ENCODE data around the gene KIF26B. TPM values are rescaled to one million over a fixed set of nuclear protein-coding genes. Genes with fewer than 3 reads are reported as not detected.
A peak's percentile ranks its signal among the peaks of the same experiment; 100 is the strongest.

The KIF26B gene
- polyA plus RNA-seq, 2 of the 4 experiments (the other 2 are of a cell fraction), result 0.01 to 0.04 TPM

DNA sequence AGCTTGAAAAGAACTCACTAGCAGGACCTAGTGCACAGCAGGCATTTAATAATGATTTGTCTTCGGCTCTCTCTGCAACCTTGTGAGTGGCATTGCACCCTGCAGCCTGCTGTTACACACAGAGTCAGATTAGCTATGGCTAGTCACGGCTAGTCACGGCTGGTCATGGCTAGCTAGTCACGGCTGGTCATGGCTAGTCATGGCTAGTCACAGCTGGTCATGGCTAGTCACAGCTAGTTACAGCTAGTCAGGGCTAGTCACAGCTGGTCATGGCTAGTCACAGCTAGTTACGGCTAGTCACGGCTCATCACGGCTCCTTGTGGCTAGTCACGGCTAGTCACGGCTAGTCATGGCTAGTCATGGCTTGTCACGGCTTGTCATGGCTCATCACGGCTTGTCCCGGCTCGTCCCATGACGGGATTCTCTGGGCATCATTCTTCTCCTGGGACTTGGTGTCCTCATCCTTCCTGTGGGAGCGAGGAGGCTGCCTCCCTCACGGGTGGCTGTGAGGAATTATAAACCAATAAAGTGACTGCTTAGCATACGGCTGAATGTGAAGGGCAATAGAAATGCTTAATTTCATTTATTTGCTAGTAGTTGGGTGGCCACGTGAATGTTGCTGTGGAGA, 12.5 kb upstream of the KIF26B start:
- H3K4me1 ChIP-seq, result no peaks in the 10 kb centered on the region
- H3K9me3 ChIP-seq, result no peaks in the 10 kb centered on the region
- no peak for DNase-seq (ENCODE audit: low read depth in 1 of 2, low spot score in 1 of 2)
- ChIA-PET POLR2A (no interaction called here), CTCF (interaction anchor here (1.3 to 6.8 kb wide), 2 partner anchors 12 to 1309 kb away, joined by 3 to 46 read pairs; partner anchors contain the start of gene KIF26B)
- 51% methylated on average over 13 of the region's 18 CpGs for WGBS (ENCODE audit: missing lambda C conversion rate)
- no peak overlapping the region for H3K4me3 ChIP-seq
- TF ChIP-seq TP53 (CRISPR knock-in tag; IDR thresholded peaks at IDR 0.05) (no peak), HOXA7 (CRISPR knock-in tag; IDR thresholded peaks at IDR 0.05) (no peak), EP300 (IDR thresholded peaks at IDR 0.05) (no peak), MAFK (IDR thresholded peaks at IDR 0.05; ENCODE audit: partially characterized antibody) (no peak), ZFP36 (IDR thresholded peaks at IDR 0.05; ENCODE audit: borderline replicate concordance, partially characterized antibody) (no peak), FOSB (CRISPR knock-in tag; IDR thresholded peaks at IDR 0.05) (no peak), CBX8 (IDR thresholded peaks at IDR 0.05) (no peak), JUN (IDR thresholded peaks at IDR 0.05) (no peak), HEYL (CRISPR knock-in tag; IDR thresholded peaks at IDR 0.05) (no peak), ZSCAN20 (CRISPR knock-in tag; IDR thresholded peaks at IDR 0.05) (no peak), HDAC2 (IDR thresholded peaks at IDR 0.05) (no peak), ESRRA (IDR thresholded peaks at IDR 0.05; ENCODE audit: borderline replicate concordance, low read length) (no peak)
- TF ChIP-seq, protein P1, sequence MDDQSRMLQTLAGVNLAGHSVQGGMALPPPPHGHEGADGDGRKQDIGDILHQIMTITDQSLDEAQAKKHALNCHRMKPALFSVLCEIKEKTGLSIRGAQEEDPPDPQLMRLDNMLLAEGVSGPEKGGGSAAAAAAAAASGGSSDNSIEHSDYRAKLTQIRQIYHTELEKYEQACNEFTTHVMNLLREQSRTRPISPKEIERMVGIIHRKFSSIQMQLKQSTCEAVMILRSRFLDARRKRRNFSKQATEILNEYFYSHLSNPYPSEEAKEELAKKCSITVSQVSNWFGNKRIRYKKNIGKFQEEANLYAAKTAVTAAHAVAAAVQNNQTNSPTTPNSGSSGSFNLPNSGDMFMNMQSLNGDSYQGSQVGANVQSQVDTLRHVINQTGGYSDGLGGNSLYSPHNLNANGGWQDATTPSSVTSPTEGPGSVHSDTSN (IDR thresholded peaks at IDR 0.05), result no peak
- TF ChIP-seq, protein P2, sequence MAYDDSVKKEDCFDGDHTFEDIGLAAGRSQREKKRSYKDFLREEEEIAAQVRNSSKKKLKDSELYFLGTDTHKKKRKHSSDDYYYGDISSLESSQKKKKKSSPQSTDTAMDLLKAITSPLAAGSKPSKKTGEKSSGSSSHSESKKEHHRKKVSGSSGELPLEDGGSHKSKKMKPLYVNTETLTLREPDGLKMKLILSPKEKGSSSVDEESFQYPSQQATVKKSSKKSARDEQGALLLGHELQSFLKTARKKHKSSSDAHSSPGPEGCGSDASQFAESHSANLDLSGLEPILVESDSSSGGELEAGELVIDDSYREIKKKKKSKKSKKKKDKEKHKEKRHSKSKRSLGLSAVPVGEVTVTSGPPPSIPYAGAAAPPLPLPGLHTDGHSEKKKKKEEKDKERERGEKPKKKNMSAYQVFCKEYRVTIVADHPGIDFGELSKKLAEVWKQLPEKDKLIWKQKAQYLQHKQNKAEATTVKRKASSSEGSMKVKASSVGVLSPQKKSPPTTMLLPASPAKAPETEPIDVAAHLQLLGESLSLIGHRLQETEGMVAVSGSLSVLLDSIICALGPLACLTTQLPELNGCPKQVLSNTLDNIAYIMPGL (CRISPR knock-in tag; IDR thresholded peaks at IDR 0.05; ENCODE audit: borderline replicate concordance), result no peak
- TF ChIP-seq, protein P3, sequence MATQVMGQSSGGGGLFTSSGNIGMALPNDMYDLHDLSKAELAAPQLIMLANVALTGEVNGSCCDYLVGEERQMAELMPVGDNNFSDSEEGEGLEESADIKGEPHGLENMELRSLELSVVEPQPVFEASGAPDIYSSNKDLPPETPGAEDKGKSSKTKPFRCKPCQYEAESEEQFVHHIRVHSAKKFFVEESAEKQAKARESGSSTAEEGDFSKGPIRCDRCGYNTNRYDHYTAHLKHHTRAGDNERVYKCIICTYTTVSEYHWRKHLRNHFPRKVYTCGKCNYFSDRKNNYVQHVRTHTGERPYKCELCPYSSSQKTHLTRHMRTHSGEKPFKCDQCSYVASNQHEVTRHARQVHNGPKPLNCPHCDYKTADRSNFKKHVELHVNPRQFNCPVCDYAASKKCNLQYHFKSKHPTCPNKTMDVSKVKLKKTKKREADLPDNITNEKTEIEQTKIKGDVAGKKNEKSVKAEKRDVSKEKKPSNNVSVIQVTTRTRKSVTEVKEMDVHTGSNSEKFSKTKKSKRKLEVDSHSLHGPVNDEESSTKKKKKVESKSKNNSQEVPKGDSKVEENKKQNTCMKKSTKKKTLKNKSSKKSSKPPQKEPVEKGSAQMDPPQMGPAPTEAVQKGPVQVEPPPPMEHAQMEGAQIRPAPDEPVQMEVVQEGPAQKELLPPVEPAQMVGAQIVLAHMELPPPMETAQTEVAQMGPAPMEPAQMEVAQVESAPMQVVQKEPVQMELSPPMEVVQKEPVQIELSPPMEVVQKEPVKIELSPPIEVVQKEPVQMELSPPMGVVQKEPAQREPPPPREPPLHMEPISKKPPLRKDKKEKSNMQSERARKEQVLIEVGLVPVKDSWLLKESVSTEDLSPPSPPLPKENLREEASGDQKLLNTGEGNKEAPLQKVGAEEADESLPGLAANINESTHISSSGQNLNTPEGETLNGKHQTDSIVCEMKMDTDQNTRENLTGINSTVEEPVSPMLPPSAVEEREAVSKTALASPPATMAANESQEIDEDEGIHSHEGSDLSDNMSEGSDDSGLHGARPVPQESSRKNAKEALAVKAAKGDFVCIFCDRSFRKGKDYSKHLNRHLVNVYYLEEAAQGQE (IDR thresholded peaks at IDR 0.05), result no peak
- TF ChIP-seq, protein P4, sequence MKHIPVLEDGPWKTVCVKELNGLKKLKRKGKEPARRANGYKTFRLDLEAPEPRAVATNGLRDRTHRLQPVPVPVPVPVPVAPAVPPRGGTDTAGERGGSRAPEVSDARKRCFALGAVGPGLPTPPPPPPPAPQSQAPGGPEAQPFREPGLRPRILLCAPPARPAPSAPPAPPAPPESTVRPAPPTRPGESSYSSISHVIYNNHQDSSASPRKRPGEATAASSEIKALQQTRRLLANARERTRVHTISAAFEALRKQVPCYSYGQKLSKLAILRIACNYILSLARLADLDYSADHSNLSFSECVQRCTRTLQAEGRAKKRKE (CRISPR knock-in tag; IDR thresholded peaks at IDR 0.05; ENCODE audit: low read depth), result no peak
- no peak for FAIRE-seq
- ATAC-seq, result peak in 1 of 2 experiments; percentile 42; a peak in 1 of 6 replicates
- no peak overlapping the region for H3K27ac ChIP-seq
- H3K4me2 ChIP-seq, result no peak overlapping the region

DNA sequence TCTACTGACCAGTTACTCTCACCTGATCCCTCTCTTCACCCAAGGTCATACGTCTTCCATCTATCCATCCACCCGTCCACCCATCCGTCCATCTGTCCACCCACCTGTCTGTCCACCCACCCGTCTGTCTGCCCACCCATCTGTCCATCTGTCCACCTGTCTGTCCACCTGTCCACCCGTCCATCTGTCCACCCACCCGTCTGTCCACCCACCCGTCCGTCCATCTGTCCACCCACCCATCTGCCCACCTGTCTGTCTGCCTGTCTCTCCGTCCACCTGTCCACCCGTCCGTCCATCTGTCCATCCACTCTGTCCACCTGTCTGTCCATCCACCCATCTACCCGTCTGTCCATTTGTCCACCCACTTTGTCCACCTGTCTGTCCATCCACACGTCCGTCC, 11.8 kb upstream of the KIF26B start:
- FAIRE-seq (no peak), DNase-seq (ENCODE audit: low read depth in 1 of 2, low spot score in 1 of 2) (no peak), ATAC-seq (no peak)
- 43% methylated on average over 11 of the region's 14 CpGs for WGBS (ENCODE audit: missing lambda C conversion rate)
- no peak overlapping the region for H3K27ac ChIP-seq
- CTCF ChIA-PET, result interaction anchor here (1.3 to 6.8 kb wide), 2 partner anchors 12 to 1308 kb away, joined by 3 to 46 read pairs; partner anchors contain the start of gene KIF26B
- POLR2A ChIA-PET, result no interaction called here
- no peak overlapping the region for H3K4me2 ChIP-seq
- no peak overlapping the region for H3K4me3 ChIP-seq
- H3K4me1 ChIP-seq, result no peaks in the 10 kb centered on the region
- no peaks in the 10 kb centered on the region for H3K9me3 ChIP-seq
- no peak for TF ChIP-seq MYC (IDR thresholded peaks at IDR 0.05; ENCODE audit: borderline replicate concordance, low read length)
- TF ChIP-seq RFX5 (IDR thresholded peaks at IDR 0.05), result no peak
- TF ChIP-seq CBX2 (IDR thresholded peaks at IDR 0.05; ENCODE audit: borderline replicate concordance, low read depth), result no peak
- no peak for TF ChIP-seq SREBF2 (IDR thresholded peaks at IDR 0.05)
- no peak for TF ChIP-seq EHMT2 (IDR thresholded peaks at IDR 0.05; ENCODE audit: low read depth)
- TF ChIP-seq, protein P3 (IDR thresholded peaks at IDR 0.05), result no peak
- no peak for TF ChIP-seq KDM5A (IDR thresholded peaks at IDR 0.05)
- TF ChIP-seq, protein P5, sequence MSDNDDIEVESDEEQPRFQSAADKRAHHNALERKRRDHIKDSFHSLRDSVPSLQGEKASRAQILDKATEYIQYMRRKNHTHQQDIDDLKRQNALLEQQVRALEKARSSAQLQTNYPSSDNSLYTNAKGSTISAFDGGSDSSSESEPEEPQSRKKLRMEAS (IDR thresholded peaks at IDR 0.05), result no peak
- no peak for TF ChIP-seq NFE2L2 (conservative IDR thresholded peaks at IDR 0.05; ENCODE audit: low read length)
- TF ChIP-seq TP53 (CRISPR knock-in tag; IDR thresholded peaks at IDR 0.05), result no peak
- no peak for TF ChIP-seq NR3C1 (IDR thresholded peaks at IDR 0.05)
- TF ChIP-seq, protein P6, sequence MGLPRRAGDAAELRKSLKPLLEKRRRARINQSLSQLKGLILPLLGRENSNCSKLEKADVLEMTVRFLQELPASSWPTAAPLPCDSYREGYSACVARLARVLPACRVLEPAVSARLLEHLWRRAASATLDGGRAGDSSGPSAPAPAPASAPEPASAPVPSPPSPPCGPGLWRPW (IDR thresholded peaks at IDR 0.05), result no peak

Measured in A549 (cell line).